ENCODE measurements around the gene SEMA5A. TPM values are rescaled to one million over a fixed set of nuclear protein-coding genes. Genes with fewer than 3 reads are reported as not detected.

The SEMA5A gene
- total RNA-seq, 1 experiment from 2014 or later, result 0.15 TPM

GRCh38 chr5:9294793-9295465 lies 250.9 kb downstream of the SEMA5A start:
- ATAC-seq, result no peak
- H3K4me3 ChIP-seq (ENCODE audit: low read depth in 2 of 2, low read length in 2 of 2), result no peak overlapping the region
- no peaks in the 10 kb centered on the region for H3K4me1 ChIP-seq (ENCODE audit: control insufficient read depth, insufficient read depth, low read length)
- intact Hi-C loops (cut with micrococcal nuclease; ENCODE audit: unreplicated experiment) (no loop called here), in situ Hi-C loops (cut with HindIII; ENCODE audit: low pct_unique_long_range_greater_than_20kb, low sequenced_read_pairs) (no loop called here)
- no peaks in the 10 kb centered on the region for H3K9me3 ChIP-seq (ENCODE audit: control insufficient read depth, insufficient read depth, low read depth, low read length)
- H3K27ac ChIP-seq (ENCODE audit: low read length), result no peak overlapping the region
- ChIA-PET CTCF (no interaction called here), POLR2A (no interaction called here)
- TF ChIP-seq POLR2AphosphoS5 (IDR thresholded peaks at IDR 0.05; ENCODE audit: low read depth, low read length) (no peak), CTCF (IDR thresholded peaks at IDR 0.05) (no peak), TCF7L2 (IDR thresholded peaks at IDR 0.05; ENCODE audit: low read depth, low read length) (no peak), REST (IDR thresholded peaks at IDR 0.05; ENCODE audit: insufficient read depth in 1 of 2, low read depth in 2 of 2, low read length in 1 of 2) (no peak), SIN3A (IDR thresholded peaks at IDR 0.05; ENCODE audit: borderline replicate concordance, insufficient read depth, low read depth, low read length) (no peak)
- DNase-seq (ENCODE audit: low read depth, low spot score), result no peak
- H3K36me3 ChIP-seq (ENCODE audit: control insufficient read depth, insufficient read depth, low read length), result no peaks in the 10 kb centered on the region
- no peaks in the 10 kb centered on the region for H3K27me3 ChIP-seq (ENCODE audit: control insufficient read depth, insufficient read depth, low read length)
- BruUV-seq (replicated peaks), result no TSS peak

- Histone ChIP-seq H3K36me3 (ENCODE audit: control insufficient read depth, insufficient read depth, low read length) (no peaks in the 10 kb centered on the region), H3K4me1 (ENCODE audit: control insufficient read depth, insufficient read depth, low read length) (no peaks in the 10 kb centered on the region), H3K27ac (ENCODE audit: low read length) (no peak overlapping the region), H3K9me3 (ENCODE audit: control insufficient read depth, insufficient read depth, low read depth, low read length) (no peaks in the 10 kb centered on the region), H3K4me3 (ENCODE audit: low read depth in 2 of 2, low read length in 2 of 2) (no peak overlapping the region), H3K27me3 (ENCODE audit: control insufficient read depth, insufficient read depth, low read length) (no peaks in the 10 kb centered on the region)
- ChIA-PET CTCF (no interaction called here), POLR2A (no interaction called here)
- ATAC-seq (no peak), DNase-seq (ENCODE audit: low read depth, low spot score) (no peak)
- TF ChIP-seq POLR2AphosphoS5 (IDR thresholded peaks at IDR 0.05; ENCODE audit: low read depth, low read length) (no peak), REST (IDR thresholded peaks at IDR 0.05; ENCODE audit: insufficient read depth in 1 of 2, low read depth in 2 of 2, low read length in 1 of 2) (no peak), CTCF (IDR thresholded peaks at IDR 0.05) (no peak), SIN3A (IDR thresholded peaks at IDR 0.05; ENCODE audit: borderline replicate concordance, insufficient read depth, low read depth, low read length) (no peak), TCF7L2 (IDR thresholded peaks at IDR 0.05; ENCODE audit: low read depth, low read length) (no peak)
- no TSS peak for BruUV-seq (replicated peaks)
- in situ Hi-C loops (cut with HindIII; ENCODE audit: low pct_unique_long_range_greater_than_20kb, low sequenced_read_pairs) (no loop called here), intact Hi-C loops (cut with micrococcal nuclease; ENCODE audit: unreplicated experiment) (no loop called here)
Measured at GRCh38 chr5:9288234-9288633, 257.6 kb downstream of the SEMA5A start.
